Stomach (tissue), 9 donors: ENCODE data around the gene OR4F6. TPM values are rescaled to one million over a fixed set of nuclear protein-coding genes. Genes with fewer than 3 reads are reported as not detected.
A peak's percentile ranks its signal among the peaks of the same experiment; 100 is the strongest.
"Not testable (repeated sequence)": the region's sequence is repeated elsewhere in the genome, so short reads cannot be mapped to it uniquely, and the experiment has no call there.

Experiments used
- DNase-seq, 2 donors: peaks; one replicate each; pipeline versions ENCODE4 v3.0.0 to v3.0.0-alpha.2; 2013 to 2019
- H3K27ac ChIP-seq, 5 donors: fragments of 200-600 bp in 4 of 5; sonication (generic) in 4 of 5; one replicate each; pipeline ENCODE4 v1.5.1; 2013 to 2019; ENCODE audit warnings: mild to moderate bottlenecking in 1 of 5, moderate library complexity in 1 of 5
- H3K27me3 ChIP-seq, 3 donors: fragments of 200-600 bp; sonication (generic); one replicate each; pipeline ENCODE4 v1.5.1; 2017 to 2019; ENCODE audit warnings: mixed run types in 1 of 3
- H3K36me3 ChIP-seq, 4 donors: fragments of 200-600 bp; sonication (generic); 1 replicate in 3 of 4; 2 replicates in 1 of 4; pipeline ENCODE4 v1.5.1; 2016 to 2019
- H3K4me1 ChIP-seq, 4 donors: fragments of 200-600 bp; sonication (generic); one replicate each; pipeline ENCODE4 v1.5.1; 2016 to 2019
- H3K4me3 ChIP-seq, 4 donors: fragments of 200-600 bp; sonication (generic) in 3 of 4; one replicate each; pipeline ENCODE4 v1.5.1; 2016 to 2019; ENCODE audit warnings: mild to moderate bottlenecking in 1 of 4
- H3K9me3 ChIP-seq, 4 donors: fragments of 200-600 bp; sonication (generic); one replicate each; pipeline ENCODE4 v1.5.1; 2016 to 2019
- EP300 ChIP-seq: sonication (generic); formaldehyde crosslinking; IDR thresholded peaks from one replicate; pipeline ENCODE4 v1.6.1; 2017; ENCODE audit warnings: antibody characterized with exemption
- POLR2A ChIP-seq, 4 donors: fragments of 450-650 bp; IDR thresholded peaks; one replicate each; pipeline ENCODE4 v1.6.1; 2016; ENCODE audit warnings: antibody characterized with exemption in 4 of 4, control low read depth in 2 of 4, mild to moderate bottlenecking in 1 of 4, moderate library complexity in 1 of 4
- POLR2AphosphoS5 ChIP-seq, 3 donors: sonication (generic); formaldehyde crosslinking; IDR thresholded peaks; one replicate each; pipeline ENCODE4 v1.6.1; 2016; ENCODE audit warnings: antibody characterized with exemption in 3 of 3
- WGBS, 5 donors: extraction: QIAGEN DNeasy Blood & Tissue Kit in 3 of 5; methylation state at CpG; one replicate each; pipeline versions ENCODE4 v1.1.5 to v1.1.7; 2013 to 2018; 5-methylcytosine and 5-hydroxymethylcytosine counted together
- intact Hi-C: fragments of 100-400 bp; cut with DNase I; formaldehyde crosslinking; loops from one replicate; pipeline ENCODE4 v1.15.1; 2023; ENCODE audit warnings: low total_unique reads
- polyA plus RNA-seq, 3 donors: library from polyadenylated mRNA; stranded (reverse); fragments of 200-250 nt; gene quantifications; one replicate each; pipeline ENCODE4 v1.2.3, GENCODE V29; 2013
- total RNA-seq, 5 donors: library from RNA; depleted of rRNA; stranded (reverse); fragments of >200 nt; gene quantifications; one replicate each; pipeline versions ENCODE4 v1.1.0 to v1.2.3, GENCODE V29; 2014 to 2016
- TF ChIP-seq, protein P1 (sequence below), 7 experiments: fragments of 450-650 bp in 4 of 7; fragments of 200-600 bp in 3 of 7; sonication (generic) in 3 of 7; IDR thresholded peaks; one replicate each; pipeline ENCODE4 v1.5.1; 2016 to 2019; ENCODE audit warnings: antibody characterized with exemption in 7 of 7, control low read depth in 2 of 7, mild to moderate bottlenecking in 1 of 7
- donor health status: healthy with polysubstance abuse.
- donor health status: Bipolar disorder and iron deficiency.
- donor health status: healthy.

Gene OR4F6
- total and polyA plus RNA-seq, 8 donors = not detected

DNA sequence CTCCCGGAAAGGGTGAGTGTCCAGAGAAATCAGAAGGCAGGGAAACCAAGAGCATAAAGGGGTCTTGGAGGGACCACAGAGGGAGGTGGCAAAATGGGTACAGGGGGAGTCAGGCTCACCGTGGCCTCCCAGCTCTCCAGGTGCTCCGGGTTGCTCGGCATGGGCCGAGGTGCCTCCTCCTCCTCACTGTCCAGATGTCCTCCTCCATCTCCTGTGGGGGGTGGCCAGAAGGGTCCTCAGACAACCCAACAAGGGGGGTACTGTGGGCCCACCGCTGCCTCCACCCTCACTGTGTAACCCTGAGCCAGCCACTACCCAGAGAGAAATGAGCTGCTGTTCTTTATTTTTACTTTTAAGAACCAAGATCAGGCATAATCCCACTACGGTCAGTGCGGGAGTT lies 30.4 kb upstream of the OR4F6 start:
- H3K4me1 ChIP-seq = no peaks in the 10 kb centered on the region
- intact Hi-C loops = no loop called here
- DNase-seq = no peak
- 88 to 95% (median 93%) methylated on average over 7 to 8 of the region's 8 CpGs for WGBS, 5 donors
- peaks cover 0 to 11% (median 3%) of the 10 kb centered on the region in 4 donors for H3K36me3 ChIP-seq
- no peak overlapping the region for H3K27ac ChIP-seq
- TF ChIP-seq POLR2A (IDR thresholded peaks at IDR 0.05) (no peak), EP300 (no peak), POLR2AphosphoS5 (IDR thresholded peaks at IDR 0.05) (no peak)
- TF ChIP-seq, protein P1, sequence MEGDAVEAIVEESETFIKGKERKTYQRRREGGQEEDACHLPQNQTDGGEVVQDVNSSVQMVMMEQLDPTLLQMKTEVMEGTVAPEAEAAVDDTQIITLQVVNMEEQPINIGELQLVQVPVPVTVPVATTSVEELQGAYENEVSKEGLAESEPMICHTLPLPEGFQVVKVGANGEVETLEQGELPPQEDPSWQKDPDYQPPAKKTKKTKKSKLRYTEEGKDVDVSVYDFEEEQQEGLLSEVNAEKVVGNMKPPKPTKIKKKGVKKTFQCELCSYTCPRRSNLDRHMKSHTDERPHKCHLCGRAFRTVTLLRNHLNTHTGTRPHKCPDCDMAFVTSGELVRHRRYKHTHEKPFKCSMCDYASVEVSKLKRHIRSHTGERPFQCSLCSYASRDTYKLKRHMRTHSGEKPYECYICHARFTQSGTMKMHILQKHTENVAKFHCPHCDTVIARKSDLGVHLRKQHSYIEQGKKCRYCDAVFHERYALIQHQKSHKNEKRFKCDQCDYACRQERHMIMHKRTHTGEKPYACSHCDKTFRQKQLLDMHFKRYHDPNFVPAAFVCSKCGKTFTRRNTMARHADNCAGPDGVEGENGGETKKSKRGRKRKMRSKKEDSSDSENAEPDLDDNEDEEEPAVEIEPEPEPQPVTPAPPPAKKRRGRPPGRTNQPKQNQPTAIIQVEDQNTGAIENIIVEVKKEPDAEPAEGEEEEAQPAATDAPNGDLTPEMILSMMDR (IDR thresholded peaks at IDR 0.05) = no peak
- no peaks in the 10 kb centered on the region for H3K9me3 ChIP-seq
- no peaks in the 10 kb centered on the region for H3K27me3 ChIP-seq
- no peak overlapping the region for H3K4me3 ChIP-seq

DNA sequence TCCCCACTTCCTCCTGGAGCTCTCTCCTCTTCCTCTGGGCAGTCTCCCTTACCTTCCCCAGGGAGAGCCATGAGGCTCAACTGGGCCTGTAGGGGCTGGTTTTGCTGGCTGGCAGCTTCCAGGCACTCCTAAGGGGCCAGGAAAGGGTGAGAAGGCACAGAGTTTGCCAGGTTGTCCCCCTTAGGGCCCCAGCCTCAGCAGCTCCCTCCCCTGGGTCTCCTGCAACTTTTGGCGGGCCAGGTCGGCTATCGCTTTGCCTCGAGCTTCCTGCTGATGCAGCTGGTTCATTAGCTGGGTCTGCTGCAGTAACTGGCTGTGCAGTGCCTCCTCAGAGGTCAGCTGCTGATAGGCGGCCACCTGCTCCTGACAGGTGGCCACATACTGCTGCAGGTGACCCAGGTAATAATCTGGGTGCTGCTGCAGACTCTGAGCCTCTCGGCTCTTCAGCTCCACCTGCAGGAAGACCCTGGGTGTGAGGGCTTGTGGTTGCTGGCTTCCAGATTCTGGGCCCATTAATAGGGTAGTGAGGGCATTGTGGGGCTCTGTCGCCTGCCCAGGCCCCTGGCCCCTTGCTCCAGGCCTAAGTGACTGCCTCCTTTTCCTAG lies 29.7 kb upstream of the OR4F6 start:
- intact Hi-C loops = no loop called here
- TF ChIP-seq POLR2A (IDR thresholded peaks at IDR 0.05) = no peak
- TF ChIP-seq EP300 = no peak
- TF ChIP-seq, protein P1 (IDR thresholded peaks at IDR 0.05) = no peak
- no peak for TF ChIP-seq POLR2AphosphoS5 (IDR thresholded peaks at IDR 0.05)
- no peaks in the 10 kb centered on the region for H3K9me3 ChIP-seq
- no peak overlapping the region for H3K27ac ChIP-seq
- H3K4me3 ChIP-seq = no peak overlapping the region
- peak in 1 of 2 donors; percentile 44 for DNase-seq
- no peaks in the 10 kb centered on the region for H3K4me1 ChIP-seq
- 46 to 60% (median 50%) methylated on average over 7 of the region's 7 CpGs for WGBS, 5 donors
- H3K27me3 ChIP-seq = no peaks in the 10 kb centered on the region
- H3K36me3 ChIP-seq = peaks cover 0 to 11% (median 3%) of the 10 kb centered on the region in 4 donors

DNA sequence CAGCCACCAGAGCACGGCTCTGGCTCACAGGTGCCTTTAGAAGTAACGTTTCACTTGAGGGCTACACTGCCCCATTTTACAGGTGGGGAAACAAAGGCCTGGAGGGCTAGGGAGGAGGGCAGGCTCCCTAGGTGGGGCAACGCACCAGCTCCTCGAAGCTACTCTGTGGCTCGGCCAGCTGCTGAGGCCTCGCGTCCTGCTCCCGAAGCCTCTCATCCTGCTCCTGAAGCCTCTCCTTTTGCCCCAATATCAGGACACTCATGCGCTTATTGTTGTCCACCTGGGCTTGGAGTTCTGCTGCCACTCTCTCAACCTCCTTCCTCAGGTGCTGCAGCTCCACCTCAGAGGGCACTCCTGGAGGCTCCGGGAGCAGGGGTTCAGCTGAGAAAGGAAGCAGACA lies 28.2 kb upstream of the OR4F6 start:
- Histone ChIP-seq H3K27ac (no peak overlapping the region), H3K4me1 (peaks cover 0 to 5% (median 2%) of the 10 kb centered on the region in 4 donors), H3K36me3 (peaks cover 0 to 11% (median 3%) of the 10 kb centered on the region in 4 donors), H3K9me3 (no peaks in the 10 kb centered on the region), H3K27me3 (no peaks in the 10 kb centered on the region), H3K4me3 (no peak overlapping the region)
- whole genome bisulfite sequencing, 5 donors = 90 to 96% (median 93%) methylated on average over 10 of the region's 10 CpGs
- no peak for DNase-seq
- TF ChIP-seq, protein P1 (IDR thresholded peaks at IDR 0.05) = no peak
- intact Hi-C loops = no loop called here

DNA sequence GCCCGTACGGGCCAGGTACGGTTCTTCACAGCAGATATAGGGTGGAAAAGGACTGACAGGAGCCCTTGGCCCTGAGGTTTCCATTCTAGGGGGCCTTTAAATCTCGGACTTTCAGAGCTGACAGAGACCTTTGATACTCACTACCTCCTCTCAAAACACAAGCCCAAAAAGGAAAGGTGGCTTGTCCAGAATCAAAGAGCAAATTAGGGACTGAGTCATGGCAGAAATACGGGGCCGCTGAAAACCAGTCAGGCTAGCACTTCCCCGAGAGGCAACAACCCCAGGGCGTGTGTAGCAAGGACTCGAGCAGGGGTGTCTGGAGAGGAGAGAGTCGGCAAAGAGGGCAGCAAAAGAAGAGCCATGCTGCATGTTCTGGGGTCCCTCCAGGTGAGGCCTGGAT lies 24.7 kb upstream of the OR4F6 start:
- intact Hi-C loops, H3K4me1 ChIP-seq, H3K4me3 ChIP-seq, H3K27me3 ChIP-seq, H3K9me3 ChIP-seq, H3K36me3 ChIP-seq: not testable (repeated sequence)
- 38 to 67% (median 49%) methylated on average over 10 of the region's 10 CpGs for WGBS, 5 donors
- peak in 1 of 2 donors; percentile 13 for DNase-seq
- peak overlapping the region in 1 of 5 donors; percentile 31 for H3K27ac ChIP-seq

DNA sequence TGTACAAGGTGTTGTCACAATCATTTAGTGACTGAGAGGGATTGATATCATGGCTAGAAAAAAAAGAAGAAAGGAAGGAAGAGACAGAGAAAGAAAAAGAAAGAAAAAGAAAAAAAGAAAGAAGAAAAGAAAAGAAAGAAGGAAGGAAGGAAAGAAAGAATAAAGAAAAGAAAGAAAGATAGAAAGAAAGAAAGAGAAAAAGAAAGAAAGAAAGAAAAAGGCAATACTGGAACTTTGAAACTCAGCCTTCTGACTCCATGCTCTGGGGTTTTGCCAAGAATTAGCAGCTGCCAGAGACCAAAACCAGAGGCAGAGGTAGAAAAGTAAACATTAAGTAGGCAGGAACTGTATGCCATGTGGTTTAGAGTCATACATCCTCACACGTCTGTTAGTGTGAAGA lies 23.1 kb upstream of the OR4F6 start:
- intact Hi-C loops, H3K4me3 ChIP-seq, H3K36me3 ChIP-seq, H3K9me3 ChIP-seq, H3K4me1 ChIP-seq, H3K27ac ChIP-seq, H3K27me3 ChIP-seq: not testable (repeated sequence)
- DNase-seq = peak; percentile 57 to 68
- WGBS, 5 donors = 0 to 5% (median 5%) methylated on average over 1 of the region's 1 CpG; no CpG with 5 or more reads in 2 of the 5 donors
